Measurements from ENCODE around the gene GRIK4.

Gene GRIK4

DNA sequence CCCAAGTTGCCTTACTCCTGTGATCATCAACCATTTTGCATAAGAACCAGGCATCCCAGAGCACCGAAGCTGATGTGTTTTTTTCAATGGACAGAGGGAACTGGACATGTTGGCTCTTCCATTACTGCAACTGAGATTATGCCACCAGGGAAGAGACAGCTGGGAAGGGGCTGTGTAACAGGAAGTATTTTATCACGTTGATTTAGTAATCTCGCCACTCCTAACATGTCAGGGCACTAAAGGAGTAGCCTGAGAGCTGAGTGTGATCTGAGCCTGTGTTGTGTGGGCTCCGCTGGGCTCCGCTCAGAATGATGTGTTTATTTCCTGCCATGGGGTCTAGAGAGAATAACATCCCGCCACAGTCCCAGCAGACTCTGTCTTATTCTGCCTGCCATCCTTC, 165.4 kb downstream of the GRIK4 start:
- no peak for DNase-seq

DNA sequence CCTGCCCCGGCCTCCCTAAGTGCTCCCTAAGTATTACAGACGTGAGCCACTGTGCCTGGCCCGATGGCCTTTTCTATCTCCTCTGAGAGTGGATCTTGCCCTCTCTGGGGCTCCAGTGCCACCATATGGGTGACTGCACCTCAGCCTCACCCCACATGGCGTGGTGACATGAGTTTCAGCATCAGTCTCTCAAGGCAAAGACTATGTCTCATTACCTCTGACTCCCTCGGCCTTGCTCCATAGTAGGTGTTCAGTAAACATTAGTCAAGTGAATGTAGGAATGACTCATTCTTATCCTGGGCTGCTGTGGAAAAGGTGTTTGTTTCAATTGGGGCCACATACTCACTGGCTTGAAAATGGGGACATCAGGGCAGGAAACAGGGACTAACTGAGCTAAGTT, 168.8 kb downstream of the GRIK4 start:
- no peak for DNase-seq

DNA sequence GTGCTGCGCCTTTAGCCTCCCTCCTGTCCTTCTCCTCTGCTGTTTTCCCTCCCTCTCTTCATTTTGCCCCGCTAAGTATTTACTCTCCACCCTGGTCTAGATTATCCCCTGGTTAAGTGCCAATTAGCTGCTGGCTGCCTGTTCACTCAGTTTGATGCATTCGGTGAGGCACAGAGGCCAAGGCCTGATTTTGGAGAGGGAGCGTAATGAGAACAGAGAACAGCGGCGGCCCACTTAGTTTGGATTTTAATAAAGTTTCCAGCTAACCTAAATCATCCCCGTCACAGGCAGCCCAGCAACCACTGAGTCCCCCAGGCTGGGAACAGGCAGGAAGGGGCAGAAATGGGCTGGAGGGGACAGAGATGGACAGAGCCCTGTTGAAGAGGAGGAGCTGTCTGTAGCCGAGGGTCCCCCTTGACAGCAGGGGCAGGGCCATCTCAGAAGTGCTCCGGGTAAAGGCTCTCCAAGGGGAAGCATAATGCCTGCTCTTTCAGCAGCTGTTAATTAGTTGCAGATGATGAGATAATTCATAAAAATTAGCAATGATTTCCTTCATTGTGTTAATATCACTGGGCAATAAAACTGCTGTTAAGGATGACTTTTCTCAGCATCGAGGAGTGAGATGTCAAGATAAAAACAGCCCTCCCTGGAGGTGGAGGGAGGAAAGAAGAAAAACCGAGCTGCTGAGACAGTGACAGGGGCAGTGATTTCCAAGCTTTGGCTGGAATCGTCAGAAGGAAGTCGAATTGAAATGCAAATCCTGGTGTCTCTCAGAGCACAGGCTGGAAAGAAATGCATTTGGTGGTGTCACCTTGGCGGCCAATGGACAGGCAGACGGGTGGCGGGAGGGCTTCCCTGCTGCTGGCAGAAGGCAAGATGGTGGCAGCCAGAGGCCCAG, 170.1 kb downstream of the GRIK4 start:
- no peak for DNase-seq

DNA sequence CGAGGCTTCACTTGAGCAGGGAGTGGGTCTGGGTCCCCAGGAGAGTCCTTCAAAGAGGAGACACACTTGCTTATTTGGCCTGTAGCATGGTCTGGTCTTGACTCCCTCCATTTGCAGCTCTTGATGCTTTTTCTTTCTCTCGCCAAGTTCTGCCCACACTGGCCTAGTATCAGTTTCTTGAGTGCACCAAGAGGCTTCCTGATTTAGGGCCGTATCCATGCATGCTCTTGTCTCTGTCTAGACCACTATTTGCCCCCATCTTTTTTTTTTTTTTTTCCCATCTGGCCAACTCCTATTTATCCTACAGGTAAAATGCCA, 170.7 kb downstream of the GRIK4 start:
- DNase-seq: no peak

DNA sequence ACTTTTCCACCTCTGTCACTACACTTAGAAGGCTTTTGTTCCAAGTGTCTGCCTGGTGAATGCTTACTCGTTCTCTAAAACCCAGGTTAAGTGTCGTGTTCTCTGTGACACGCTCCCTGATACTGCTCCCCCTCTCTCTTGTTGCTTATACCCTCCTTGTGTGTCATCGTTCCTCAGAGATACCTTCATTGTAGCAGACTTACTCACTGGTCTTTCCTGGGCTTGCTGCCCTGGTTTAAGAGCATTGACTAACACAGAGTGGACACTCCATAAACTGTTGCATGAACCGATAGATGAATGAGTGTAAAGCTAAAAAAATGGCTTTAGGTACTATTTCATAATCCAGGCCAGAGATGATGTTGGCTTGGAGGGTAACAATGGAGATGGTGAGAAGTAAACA, 171.3 kb downstream of the GRIK4 start:
- DNase-seq: no peak

DNA sequence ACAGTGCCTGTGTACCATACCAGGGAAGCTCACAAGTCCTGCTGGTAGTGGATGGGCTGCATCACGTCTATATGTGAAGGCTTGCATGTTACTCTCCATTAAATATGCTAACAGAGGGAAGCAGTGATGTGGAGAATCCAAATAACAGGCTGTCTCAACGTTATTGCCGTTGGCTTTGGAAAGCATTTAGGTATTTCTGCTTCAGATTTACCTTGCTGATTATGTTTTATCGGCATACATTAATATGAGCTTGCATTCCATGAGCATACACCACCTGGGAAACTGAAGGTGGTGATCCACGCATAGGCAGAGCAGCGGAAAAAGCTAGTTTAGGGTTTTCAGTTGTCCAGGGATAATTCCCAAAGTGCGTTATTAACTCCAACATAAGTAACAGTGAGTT, 175.0 kb downstream of the GRIK4 start:
- DNase-seq: no peak

DNA sequence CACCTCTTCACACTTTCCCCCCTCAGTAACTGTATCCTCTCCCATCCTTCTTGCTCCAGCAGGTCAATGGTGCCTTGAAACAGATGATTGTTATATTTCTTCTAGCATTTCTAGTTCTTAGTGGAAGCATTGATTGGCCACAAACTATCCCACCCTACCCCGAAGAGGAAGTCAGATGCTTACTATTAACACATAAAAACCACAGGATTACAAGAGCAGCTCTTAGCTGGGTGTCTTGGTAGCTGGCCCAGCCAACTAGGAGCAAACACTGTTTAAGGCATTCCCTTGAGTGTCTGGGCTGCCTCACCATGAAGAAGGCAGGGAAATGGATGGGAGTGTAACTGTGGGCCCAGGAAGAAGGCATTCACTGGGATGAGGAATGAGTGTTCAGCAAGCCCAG, 176.6 kb downstream of the GRIK4 start:
- DNase-seq: no peak

DNA sequence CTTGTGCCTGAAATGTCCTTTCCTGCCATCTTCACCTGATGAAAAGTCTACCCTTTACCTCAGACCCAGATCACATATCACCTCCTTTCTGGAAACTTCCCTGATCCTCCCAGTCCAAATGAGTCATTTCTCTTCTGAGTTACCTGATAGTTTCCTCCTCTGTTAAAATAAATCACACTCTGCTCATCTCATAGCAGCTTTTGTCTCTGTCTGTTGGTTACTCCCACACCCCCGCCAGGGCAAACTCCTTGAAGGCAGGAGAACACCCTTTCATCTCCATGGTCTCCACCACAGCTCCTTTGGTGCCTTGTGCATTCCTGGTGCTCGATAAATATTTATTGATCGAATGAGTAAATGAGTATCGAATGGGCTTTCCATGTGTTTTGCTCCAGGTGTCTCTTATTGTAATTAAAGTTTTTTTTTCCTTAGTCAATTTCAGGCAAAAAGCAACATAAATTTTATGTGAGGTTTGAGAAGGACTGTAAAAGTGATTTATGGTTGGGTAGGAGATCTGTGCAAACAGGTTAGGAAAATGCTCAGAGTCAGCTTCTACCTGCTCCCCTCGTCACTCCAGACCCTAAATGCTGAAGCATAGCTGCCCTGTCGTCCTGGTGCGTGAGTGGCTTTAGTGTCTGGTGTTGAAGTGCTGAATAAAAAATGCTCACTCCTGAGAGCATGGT, 178.2 kb downstream of the GRIK4 start:
- no peak for DNase-seq

DNA sequence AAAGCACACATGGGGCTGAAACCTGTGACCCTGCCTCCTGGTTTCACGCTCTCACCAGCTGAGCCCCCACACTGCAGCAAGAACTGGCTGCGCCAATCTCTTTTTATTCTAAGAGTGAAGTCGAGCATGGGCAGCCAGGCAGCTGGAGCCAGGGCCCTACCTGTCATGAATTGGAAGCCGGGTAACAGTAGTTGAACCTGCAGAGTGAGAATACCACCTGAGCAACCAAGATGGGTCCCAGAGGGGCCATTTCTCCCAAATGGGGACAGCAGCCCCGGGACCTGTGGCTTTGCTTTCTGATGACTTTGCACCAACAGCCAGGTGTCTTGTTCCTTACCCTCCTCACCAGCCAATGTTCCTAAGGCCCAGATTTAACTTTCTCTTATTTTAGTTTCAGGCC, 178.9 kb downstream of the GRIK4 start:
- DNase-seq: no peak

DNA sequence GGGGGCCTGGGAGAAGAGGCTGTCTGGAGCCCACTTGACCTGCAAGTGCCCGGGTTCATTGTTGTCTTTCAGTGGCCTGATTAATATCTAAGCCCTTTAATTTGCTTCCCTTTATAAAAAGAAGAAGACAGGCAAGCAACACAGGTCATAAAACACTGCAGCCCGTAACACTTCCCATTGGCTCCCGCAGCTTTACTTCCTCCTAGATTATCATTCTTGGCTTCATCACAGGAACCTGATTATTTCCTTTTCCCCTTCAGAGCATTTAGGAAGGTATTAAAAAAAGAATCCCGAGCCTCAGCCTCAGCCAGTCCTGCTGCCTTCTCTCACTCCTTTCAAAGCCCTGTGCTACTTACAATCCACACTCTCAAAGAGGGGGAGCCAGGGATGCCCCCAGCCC, 183.2 kb downstream of the GRIK4 start:
- no peak for DNase-seq

DNA sequence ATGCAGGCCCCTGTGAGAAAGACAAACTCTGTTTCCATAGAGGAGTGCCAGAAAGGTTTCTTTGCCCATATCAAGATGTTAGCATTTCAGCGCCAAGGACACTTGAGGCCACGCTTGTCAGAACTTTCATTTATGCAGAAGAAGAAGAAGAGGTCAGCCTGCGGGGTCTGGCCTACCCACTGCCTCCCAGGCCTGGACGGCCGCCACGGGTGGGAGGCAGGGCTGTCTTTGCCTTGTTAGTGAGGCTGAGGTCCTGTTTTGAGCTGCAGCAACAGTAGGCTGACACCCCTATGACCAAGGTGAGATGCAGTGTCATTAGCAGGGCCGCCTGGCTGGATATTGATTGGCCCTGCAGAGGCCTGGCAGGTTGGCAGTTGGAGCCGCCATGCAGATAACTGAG, 183.9 kb downstream of the GRIK4 start:
- DNase-seq: no peak

DNA sequence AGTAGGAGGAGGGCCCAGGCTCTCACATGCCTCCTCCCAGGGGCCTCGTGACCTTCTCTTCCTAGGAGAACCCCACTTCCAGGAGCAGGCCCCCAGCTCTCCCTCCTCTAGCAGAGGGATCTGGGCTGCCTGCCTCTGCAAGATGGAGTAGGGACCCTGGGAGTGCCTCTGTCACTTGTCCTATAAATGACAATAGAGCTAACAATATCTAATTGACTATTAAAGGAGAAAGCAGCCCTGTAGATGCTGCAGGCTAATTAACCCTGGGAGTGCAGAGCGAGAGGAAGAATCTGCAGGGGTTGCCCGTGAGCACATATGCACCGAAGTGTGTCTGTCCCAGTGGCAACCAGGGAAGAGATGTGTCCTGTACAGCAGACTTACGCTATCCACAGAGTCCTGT, 184.4 kb downstream of the GRIK4 start:
- DNase-seq: no peak

DNA sequence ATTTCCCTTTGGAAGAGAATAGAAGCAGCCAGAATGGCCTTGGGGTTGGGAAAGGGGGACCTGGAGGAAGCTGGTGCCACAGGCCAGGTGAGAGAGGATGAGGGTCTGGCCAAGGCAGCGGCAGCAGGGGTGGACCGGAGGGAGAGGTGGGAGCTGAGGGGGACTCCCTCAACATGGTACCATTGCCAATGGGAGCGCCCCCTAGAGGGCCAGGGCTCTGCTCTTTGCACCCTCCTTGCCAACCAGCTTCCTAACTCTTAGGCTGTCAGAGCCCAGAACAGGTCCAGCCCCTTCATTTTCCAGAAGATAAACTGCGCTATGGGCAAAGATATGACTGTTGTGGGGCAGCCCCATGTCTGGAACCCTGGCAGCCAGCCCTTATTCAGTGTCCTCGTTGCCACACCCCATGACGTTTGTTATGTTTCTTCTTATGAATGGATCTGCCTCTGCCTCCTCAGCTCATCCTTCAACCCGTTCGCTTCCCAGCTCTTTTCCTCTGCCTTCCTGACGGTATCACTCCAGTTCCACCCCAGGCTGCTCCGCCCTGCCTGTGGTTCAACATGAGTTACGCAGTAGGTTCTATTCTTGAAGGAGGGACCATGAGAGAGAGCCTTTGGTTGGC, 185.2 kb downstream of the GRIK4 start:
- DNase-seq: no peak

DNA sequence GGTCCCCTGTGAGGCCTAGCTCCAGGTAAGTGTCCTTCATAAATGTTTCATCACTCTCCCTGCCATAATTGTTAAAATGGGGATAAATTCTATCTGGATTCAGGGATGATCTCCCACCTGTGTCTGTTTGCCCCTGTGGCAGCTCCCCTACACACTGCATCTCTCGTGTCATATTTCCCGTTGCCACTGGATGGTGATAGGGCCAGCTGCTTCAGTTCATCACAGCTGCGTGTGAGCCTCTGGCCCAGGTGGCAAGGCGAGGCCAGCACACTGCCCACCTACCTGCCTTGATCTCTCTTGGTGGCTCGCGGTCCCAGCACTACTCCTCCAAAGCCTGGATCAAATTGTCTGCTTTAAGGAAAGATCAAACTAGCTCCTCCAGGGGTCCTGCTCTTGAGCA, 187.4 kb downstream of the GRIK4 start:
- no peak for DNase-seq

DNA sequence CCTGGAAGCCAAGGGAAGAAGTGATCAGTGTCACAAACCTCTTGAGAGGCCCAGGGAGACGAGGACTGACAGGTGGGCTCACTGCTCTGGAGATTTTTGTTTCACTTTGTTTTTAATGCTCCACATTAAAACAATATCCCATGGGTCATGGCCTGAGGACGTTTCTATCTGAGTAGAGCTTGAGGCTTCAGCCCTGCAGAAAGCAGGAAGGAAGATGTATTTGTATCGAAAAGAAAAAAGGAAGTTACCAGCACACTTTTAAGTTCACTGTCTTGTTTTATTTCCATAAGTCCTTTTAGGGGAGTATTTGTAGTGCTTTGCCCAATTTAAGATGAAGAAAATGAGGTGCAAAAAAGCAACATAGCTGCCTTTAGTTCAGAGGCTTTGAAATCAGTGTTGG, 191.1 kb downstream of the GRIK4 start:
- no peak for DNase-seq

DNA sequence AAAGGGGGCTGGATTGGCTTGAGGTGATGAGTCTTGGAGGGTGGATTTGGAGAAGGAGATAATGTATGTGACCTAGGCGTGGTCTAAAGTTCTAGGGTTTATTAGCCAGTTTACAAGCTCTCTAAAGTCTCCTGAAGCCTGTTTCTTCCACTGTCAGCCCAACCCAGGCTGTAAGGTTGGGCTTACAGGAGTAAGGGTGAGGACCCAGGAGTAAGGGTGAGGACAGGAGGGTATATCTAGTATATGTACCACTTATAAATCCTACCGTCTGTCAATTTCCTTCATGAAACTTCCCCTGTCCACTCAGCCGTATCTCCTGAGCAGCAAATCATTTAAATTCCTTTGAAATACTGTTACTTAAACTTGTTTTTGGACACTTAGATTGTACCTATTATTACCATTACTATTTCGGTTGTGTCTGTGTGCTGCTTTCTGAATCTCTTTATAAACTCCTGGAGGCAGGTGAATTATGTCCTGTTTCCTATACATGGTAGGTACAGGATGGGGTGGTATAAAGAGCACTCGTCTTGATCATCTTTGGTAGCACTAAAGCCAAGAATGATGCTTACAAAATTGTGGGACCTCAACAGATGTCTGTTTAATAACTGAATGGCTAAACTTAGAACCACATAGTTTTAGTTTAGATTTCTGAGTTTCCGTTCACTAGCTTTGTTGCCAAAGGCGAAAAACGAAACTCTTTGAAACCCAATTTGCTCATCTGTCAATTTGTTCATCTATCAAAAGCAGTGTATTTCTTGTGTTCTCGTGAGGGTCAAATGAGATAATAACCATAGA, 192.0 kb downstream of the GRIK4 start:
- DNase-seq: no peak

DNA sequence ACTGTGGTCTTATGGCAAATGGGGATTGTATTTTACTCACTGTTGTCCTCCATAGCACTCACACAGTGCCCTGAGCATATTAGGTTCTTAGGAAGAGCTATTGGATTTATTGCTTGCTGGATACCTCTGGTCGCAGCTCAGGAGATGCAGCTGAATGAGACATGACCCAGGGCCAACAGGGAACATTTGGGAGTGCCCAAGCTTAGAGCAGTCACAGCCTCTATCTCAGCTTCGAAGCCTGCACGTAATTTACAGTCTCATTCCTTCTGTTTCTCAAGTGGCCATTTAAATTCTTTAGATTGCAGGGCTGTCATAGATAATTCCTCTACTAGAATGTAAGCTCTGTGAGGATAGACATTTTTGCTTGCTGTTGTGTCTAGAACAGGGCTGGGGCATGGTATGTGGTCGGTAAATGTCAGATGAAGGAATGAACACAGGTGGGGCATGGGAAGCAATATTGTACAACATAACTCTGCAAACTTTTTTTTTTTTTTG, 192.8 kb downstream of the GRIK4 start:
- DNase-seq: no peak

DNA sequence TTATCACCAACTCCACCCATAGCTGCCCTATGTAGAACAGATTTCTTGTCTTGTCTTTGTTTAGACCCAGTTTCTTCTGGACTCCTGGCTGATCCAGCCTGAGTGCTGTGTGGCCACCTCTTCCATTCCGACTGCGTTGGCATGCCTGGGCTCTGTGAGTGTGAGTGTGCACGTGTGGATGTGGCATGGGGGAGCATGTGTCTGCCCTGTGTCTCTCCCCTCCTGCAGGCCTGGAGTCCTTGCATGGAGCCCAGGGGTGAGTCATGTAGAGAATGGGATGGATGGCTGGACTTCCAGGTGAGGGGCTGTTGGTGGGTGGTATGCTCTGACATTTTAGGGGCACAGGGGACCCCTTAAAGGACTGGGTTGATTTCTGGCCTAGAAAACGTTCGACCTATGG, 194.7 kb downstream of the GRIK4 start:
- no peak for DNase-seq

DNA sequence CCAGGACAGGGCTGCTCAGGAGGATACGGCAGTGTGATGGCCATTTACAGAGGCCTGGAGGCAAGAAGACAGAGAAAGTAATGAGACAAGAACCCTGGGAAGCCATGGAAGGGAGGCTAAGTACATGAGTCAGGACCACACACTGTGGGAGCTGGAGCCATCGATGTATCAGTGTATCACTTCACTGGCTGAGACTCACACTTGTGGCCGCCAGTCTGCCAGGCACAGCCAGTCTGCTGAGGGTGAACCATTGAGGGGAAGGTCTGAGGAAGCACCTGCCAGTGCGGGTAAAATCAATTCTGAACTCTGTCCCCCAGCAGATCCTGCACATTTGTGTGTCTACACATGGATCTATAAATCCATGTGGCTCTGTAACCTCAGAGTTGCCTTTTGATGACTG, 195.6 kb downstream of the GRIK4 start:
- DNase-seq: no peak

DNA sequence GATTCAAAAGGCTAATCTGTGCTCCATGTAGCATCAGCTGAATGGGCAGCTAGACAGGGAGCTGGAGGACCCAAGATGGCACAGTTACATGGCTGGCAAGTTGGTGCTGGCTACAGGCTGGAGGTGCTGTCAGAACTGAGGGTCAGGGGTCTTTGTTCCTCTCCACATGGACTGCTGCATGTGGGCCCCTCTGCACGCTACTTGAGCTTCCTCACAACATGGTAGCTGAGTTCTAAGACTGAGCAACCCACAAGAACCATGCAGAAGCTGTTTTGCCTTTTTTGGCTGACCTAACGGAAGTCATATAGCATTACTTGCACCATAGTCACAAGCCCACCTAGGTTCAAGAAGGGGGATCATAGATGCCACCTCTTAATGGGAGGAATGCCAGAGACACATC, 196.1 kb downstream of the GRIK4 start:
- DNase-seq: no peak

DNA sequence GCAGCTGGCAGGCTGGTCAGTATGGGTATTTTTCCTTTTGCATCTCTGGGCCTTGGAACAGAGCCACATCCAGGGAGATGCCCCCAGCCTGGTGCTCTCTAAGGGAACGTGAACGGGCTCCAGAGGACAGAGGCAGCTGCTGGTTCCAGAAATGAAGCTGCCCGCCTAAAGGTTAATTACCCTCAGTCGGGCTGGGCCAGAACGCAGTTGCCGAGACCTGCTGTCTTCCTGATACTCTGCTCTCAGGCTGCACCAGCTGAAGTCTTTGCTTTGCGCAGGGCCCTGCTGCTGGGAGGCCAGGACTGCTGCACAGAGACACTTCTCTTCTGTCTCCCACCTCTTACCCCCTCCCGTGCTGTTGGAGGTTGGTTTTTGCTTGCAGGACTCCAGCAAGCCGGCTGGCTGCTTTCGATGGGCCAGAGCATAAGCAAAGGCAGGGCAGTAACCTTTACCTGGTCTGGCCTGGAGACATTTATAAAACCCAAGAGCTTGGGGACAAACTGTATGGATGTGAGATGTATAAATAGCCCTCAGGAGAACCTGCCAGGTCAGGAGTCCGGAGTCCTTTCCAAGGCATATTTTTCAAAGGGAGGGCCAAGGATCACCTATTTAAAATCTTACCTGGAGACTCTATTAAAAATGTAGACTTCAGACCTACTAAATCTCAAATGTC, 197.1 kb downstream of the GRIK4 start:
- DNase-seq: no peak

DNA sequence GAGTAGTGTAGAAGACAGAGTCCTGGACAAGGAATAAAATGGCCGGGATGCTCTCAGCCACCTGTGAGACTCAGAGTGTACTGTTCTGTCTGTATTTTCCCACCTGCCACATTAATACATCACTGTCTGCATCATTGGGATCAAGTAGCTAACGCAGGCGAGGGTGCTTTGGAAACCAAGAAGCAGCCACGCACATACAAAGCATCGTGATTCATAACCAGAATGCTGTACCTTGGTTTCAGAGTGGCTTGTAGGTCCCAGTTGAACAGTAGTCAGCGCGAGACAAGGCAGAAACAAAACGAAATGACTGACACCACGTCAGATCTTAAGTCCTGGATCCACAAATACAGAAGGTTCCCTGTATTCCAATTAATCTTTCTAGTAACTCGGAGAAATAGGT, 198.3 kb downstream of the GRIK4 start:
- no peak for DNase-seq

Measured in hippocampal formation (tissue), 2 donors.